Measurements from ENCODE around the gene MS4A14. TPM values are rescaled to one million over a fixed set of nuclear protein-coding genes. Genes with fewer than 3 reads are reported as not detected.

MS4A14 gene
- total and polyA plus RNA-seq, 3 donors from 2014 or later = 32.7 to 154 (median 127) TPM

DNA sequence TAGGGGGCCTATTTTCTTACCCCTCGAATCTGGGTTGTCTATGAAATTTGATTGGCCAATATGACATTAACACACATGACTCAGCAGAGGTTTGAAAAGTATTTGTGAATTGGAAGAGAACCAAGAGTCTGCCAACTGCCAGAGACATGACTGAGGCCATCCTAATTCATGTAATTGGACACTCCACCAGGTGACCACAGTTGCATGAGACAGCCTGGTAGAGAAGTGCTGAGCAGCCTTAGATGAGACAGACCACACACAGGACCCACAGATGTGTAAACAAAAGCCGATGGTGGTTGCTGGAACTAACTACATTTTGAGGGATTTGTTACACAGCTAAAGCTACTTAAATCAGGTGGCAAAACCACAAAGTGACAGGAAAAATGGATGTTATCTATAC is 32.3 kb downstream of the MS4A14 start:
- no peaks in the 10 kb centered on the region for H3K4me1 ChIP-seq
- no peaks in the 10 kb centered on the region for H3K36me3 ChIP-seq (ENCODE audit: low read depth, missing control alignments)
- H3K27ac ChIP-seq = no peak overlapping the region
- H3K27me3 ChIP-seq = no peaks in the 10 kb centered on the region
- 68 to 69% methylated on average over 2 of the region's 2 CpGs for WGBS, 2 donors
- no peak overlapping the region for H3K4me3 ChIP-seq
- intact Hi-C loops (cut with DNase I; ENCODE audit: low total_unique reads) = no loop called here
- no peak for DNase-seq
- no peak for TF ChIP-seq POLR2A (IDR thresholded peaks at IDR 0.05)
- TF ChIP-seq, protein P1, sequence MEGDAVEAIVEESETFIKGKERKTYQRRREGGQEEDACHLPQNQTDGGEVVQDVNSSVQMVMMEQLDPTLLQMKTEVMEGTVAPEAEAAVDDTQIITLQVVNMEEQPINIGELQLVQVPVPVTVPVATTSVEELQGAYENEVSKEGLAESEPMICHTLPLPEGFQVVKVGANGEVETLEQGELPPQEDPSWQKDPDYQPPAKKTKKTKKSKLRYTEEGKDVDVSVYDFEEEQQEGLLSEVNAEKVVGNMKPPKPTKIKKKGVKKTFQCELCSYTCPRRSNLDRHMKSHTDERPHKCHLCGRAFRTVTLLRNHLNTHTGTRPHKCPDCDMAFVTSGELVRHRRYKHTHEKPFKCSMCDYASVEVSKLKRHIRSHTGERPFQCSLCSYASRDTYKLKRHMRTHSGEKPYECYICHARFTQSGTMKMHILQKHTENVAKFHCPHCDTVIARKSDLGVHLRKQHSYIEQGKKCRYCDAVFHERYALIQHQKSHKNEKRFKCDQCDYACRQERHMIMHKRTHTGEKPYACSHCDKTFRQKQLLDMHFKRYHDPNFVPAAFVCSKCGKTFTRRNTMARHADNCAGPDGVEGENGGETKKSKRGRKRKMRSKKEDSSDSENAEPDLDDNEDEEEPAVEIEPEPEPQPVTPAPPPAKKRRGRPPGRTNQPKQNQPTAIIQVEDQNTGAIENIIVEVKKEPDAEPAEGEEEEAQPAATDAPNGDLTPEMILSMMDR (IDR thresholded peaks at IDR 0.05) = no peak
- H3K9me3 ChIP-seq = no peaks in the 10 kb centered on the region

- Histone ChIP-seq H3K4me1 (no peaks in the 10 kb centered on the region), H3K27me3 (no peaks in the 10 kb centered on the region), H3K4me3 (no peak within 1 kb of the TSS), H3K9me3 (no peaks in the 10 kb centered on the region), H3K36me3 (ENCODE audit: low read depth, missing control alignments) (no peaks in the 10 kb centered on the region), H3K27ac (no peak within 1 kb of the TSS)
- no peak for DNase-seq
- WGBS, 2 donors = 94 to 96% methylated on average over 5 of the region's 5 CpGs
- TF ChIP-seq, protein P1 (IDR thresholded peaks at IDR 0.05) = no peak
- no peak for TF ChIP-seq POLR2A (IDR thresholded peaks at IDR 0.05)
- intact Hi-C loops (cut with DNase I; ENCODE audit: low total_unique reads) = no loop called here
Observed at GRCh38 chr11:60429272-60429671, 33.0 kb downstream of the MS4A14 start, which contains the start of gene MS4A5. MS4A5 (plus strand) TSS chr11:60429572; CDS start chr11:60429675, 103 bp downstream.

DNA sequence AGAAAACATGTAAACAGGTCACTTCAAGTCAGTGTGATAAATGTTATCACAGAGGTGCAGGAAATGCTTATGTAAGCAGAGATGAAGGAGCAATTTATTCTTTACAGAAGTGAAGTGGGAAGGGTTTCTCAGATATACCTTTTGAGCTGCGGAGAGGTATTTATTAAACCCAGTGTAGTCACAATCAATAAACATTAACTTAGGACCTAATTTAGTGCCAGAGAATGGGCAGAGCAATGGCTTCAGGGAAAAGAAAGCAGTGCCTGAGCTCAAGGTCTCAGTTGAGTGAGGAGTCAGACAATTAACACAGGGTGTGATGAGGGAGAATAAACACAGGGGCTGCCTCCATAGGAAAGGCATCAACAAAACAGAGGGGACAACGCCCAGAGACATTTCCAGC is 35.0 kb downstream of the MS4A14 start:
- no peak for DNase-seq
- intact Hi-C loops (cut with DNase I; ENCODE audit: low total_unique reads) = no loop called here
- Histone ChIP-seq H3K27me3 (no peaks in the 10 kb centered on the region), H3K36me3 (ENCODE audit: low read depth, missing control alignments) (no peaks in the 10 kb centered on the region), H3K4me1 (no peaks in the 10 kb centered on the region), H3K9me3 (no peaks in the 10 kb centered on the region), H3K4me3 (no peak overlapping the region), H3K27ac (no peak overlapping the region)
- WGBS, 2 donors = 74 to 83% methylated on average over 2 of the region's 2 CpGs
- TF ChIP-seq, protein P1 (IDR thresholded peaks at IDR 0.05) = no peak
- no peak for TF ChIP-seq POLR2A (IDR thresholded peaks at IDR 0.05)

DNA sequence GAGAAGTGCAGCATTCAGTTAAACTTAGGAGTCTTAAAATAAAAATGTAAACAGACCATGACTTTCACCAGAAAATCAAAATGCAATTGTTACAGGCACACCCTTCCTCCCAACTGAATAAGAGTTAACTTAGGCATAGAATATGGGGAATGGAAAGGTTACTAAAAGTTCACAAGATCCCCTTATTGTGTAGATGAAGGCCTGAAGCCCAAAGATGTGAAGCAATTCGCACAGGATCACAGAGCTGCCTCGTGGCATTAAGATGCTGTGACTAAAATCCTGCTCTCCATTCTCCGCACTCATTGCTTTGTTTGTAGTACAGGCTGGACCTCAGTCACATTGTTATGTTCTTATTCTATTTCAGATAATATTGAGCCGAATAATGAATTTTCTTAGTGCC is 37.1 kb downstream of the MS4A14 start:
- WGBS, 2 donors = 81 to 83% methylated on average over 4 of the region's 4 CpGs
- intact Hi-C loops (cut with DNase I; ENCODE audit: low total_unique reads) = no loop called here
- Histone ChIP-seq H3K4me3 (no peak overlapping the region), H3K4me1 (no peaks in the 10 kb centered on the region), H3K27ac (no peak overlapping the region), H3K36me3 (ENCODE audit: low read depth, missing control alignments) (no peaks in the 10 kb centered on the region), H3K9me3 (no peaks in the 10 kb centered on the region), H3K27me3 (no peaks in the 10 kb centered on the region)
- DNase-seq = no peak
- TF ChIP-seq, protein P1 (IDR thresholded peaks at IDR 0.05) = no peak
- TF ChIP-seq POLR2A (IDR thresholded peaks at IDR 0.05) = no peak

DNA sequence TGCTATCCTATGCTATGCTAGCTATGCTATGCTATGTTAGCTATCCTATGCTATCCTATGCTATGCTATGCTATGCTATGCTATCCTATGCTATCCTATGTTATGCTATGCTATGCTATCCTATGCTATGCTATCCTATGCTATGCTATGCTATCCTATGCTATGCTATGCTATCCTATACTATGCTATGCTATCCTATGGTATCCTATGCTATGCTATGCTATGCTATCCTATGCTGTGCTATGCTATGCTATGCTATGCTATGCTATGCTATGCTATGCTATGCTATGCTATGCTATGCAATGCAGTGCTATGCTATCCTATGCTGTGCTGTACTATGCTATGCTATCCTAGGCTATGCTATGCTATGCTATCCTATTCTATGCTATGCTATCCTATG is 50.8 kb downstream of the MS4A14 start:
- TF ChIP-seq POLR2A (IDR thresholded peaks at IDR 0.05) = no peak
- TF ChIP-seq, protein P1 (IDR thresholded peaks at IDR 0.05) = no peak
- H3K27ac ChIP-seq = no peak overlapping the region
- no peak overlapping the region for H3K4me3 ChIP-seq
- H3K36me3 ChIP-seq (ENCODE audit: low read depth, missing control alignments) = no peaks in the 10 kb centered on the region
- intact Hi-C loops (cut with DNase I; ENCODE audit: low total_unique reads) = no loop called here
- no peaks in the 10 kb centered on the region for H3K27me3 ChIP-seq
- no peaks in the 10 kb centered on the region for H3K4me1 ChIP-seq
- no peaks in the 10 kb centered on the region for H3K9me3 ChIP-seq
- DNase-seq = no peak

Data from testis (tissue), 3 donors.